Esophagus squamous epithelium (tissue), 5 donors: ENCODE results near the gene SPRED1. TPM values are rescaled to one million over a fixed set of nuclear protein-coding genes. Genes with fewer than 3 reads are reported as not detected.

Experiments used
- DNase-seq: peaks from one replicate; lab custom pipeline; 2025; lab: John Stamatoyannopoulos, UW
- H3K27ac ChIP-seq, 4 donors: fragments of 200-600 bp; sonication (generic); one replicate each; pipeline ENCODE4 v1.5.1; 2016 to 2019; ENCODE audit warnings: mild to moderate bottlenecking in 1 of 4
- H3K27me3 ChIP-seq, 4 donors: fragments of 200-600 bp; sonication (generic); 1 replicate in 3 of 4; 2 replicates in 1 of 4; pipeline versions ENCODE4 v1.5.1 to v1.6.0; 2017 to 2021; ENCODE audit warnings: antibody characterized with exemption in 1 of 4
- H3K36me3 ChIP-seq, 3 donors: fragments of 200-600 bp; sonication (generic); one replicate each; pipeline ENCODE4 v1.5.1; 2016 to 2019
- H3K4me1 ChIP-seq, 3 donors: fragments of 200-600 bp; sonication (generic); one replicate each; pipeline ENCODE4 v1.5.1; 2017 to 2019
- H3K4me3 ChIP-seq, 4 donors: fragments of 200-600 bp; sonication (generic); 1 replicate in 3 of 4; 2 replicates in 1 of 4; pipeline ENCODE4 v1.5.1; 2016 to 2019; ENCODE audit warnings: mild to moderate bottlenecking in 2 of 4, moderate library complexity in 1 of 4
- H3K9me3 ChIP-seq, 3 donors: fragments of 200-600 bp; sonication (generic); one replicate each; pipeline ENCODE4 v1.5.1; 2016 to 2019
- CTCF ChIP-seq, 6 experiments: fragments of 450-650 bp in 4 of 6; fragments of 200-600 bp in 2 of 6; sonication (generic) in 2 of 6; IDR thresholded peaks; one replicate each; pipeline ENCODE4 v1.5.1; 2016 to 2019; ENCODE audit warnings: antibody characterized with exemption in 6 of 6, mild to moderate bottlenecking in 4 of 6, moderate library complexity in 4 of 6
- POLR2A ChIP-seq, 4 donors: fragments of 450-650 bp; IDR thresholded peaks; one replicate each; pipeline ENCODE4 v1.6.1; 2017; ENCODE audit warnings: antibody characterized with exemption in 4 of 4, mild to moderate bottlenecking in 4 of 4, moderate library complexity in 3 of 4
- WGBS, 2 donors: methylation state at CpG; one replicate each; pipeline ENCODE4 v1.1.5; 2018; 5-methylcytosine and 5-hydroxymethylcytosine counted together
- intact Hi-C: fragments of 100-400 bp; cut with DNase I; formaldehyde crosslinking; loops from one replicate; pipeline ENCODE4 v1.15.0; 2022
- total RNA-seq, 4 donors: library from RNA; depleted of rRNA; stranded (reverse); fragments of >200 nt; gene quantifications; one replicate each; pipeline ENCODE4 v1.1.0, GENCODE V29; 2016
- donor health status: DM: yes; HTN: yes; CAD: no.

Gene SPRED1
- total RNA-seq: 10 to 100 TPM in 2 of 4 donors, 1 to 10 TPM in 2; 4.3 to 16.4 (median 9.3) TPM

DNA sequence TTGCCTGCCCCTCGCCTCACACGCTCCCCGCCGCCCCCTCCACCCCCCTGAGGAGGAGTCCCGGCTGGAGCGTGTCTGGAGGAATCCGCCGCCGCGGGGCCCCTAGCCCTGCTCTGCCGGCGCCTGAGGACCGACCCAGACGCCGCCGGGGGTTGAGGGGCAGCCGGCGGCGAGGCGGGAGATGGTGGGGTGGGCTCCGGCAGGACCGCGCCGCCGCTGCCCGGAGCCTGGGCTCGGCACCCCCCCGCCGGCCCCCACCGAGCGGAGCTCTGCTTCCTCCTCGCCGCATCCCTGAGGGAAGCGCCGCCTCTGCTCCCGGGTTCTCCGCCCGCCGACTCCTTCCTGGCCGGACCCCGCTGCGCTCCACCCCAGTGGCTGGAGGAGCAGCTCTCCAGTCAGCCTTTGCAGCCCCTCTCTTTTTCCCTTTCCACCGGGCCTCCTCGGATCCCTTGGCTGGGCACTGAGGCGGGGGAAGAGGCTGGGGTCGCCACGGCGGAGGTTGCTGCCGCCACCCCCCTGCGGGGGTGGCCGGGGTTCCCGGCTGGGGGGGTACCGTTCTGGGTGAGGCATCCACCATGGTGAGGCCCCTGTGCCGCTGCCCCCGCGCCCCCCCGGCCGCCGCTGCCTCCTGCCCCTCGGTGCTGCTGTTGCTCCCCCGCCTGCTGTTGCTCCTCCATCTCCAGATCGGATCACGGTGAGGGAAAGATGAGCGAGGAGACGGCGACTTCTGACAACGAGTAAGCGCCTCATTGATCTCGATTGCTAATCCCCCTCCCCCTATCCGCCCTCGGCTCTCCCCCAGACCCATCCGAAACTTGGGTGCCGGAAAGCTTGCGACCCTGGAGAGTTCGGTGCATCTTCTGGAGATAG is at the start of gene SPRED1:
Gene SPRED1, plus strand, starts transcription at position 356 of the 870 bp plus-strand sequence. Its CDS starts 350 bp downstream, at position 706.
- TF ChIP-seq POLR2A (IDR thresholded peaks at IDR 0.05) (no peak), CTCF (IDR thresholded peaks at IDR 0.05) (no peak)
- H3K36me3 ChIP-seq: no peaks in the 10 kb centered on the region
- WGBS, 2 donors: 1 to 2% methylated on average over 8 to 14 of the region's 75 CpGs
- peaks cover 10 to 54% (median 15%) of the 10 kb centered on the region in 3 donors for H3K4me1 ChIP-seq
- H3K9me3 ChIP-seq: no peaks in the 10 kb centered on the region
- no peaks in the 10 kb centered on the region for H3K27me3 ChIP-seq
- H3K27ac ChIP-seq: peak within 1 kb of the TSS; percentile 98 to 99 (median 98)
- H3K4me3 ChIP-seq: peak within 1 kb of the TSS; percentile 89 to 99 (median 93)
- no peak for DNase-seq
- intact Hi-C loops: no loop called here

DNA sequence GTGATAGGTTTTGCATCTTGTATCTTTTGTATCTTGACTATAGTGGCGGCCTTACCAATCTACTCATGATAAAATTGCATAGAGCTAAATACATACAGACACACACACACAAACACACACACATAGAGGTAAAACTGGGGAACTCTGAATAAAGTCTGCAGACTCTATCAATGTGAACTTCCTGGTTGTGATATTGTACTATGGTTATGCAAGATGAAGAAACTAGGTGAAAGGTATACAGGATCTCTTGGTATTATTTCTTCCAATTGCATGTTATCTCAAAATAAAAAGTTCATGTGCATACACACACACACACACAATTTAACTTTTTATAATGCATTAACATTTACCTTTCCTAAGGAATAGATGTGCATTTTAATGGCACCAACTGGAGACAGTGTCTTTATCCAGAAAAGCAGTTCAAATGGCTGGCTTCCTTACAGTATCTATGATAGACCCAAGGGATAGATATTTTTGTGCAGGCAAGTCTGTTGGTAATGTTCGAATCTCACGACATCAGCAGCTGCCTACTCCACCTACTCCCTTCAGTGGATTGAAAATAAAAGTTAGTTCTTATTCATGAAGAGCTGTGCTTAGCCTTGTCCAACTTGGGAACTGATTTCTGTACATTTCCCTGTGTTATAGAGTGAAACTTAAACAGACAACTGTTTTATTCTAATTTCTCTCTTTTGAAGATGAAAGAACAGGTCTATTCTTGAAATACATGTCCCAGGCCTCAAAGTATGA is 46.9 kb upstream of the SPRED1 start:
- H3K27ac ChIP-seq: no peak overlapping the region
- TF ChIP-seq CTCF (IDR thresholded peaks at IDR 0.05): no peak
- TF ChIP-seq POLR2A (IDR thresholded peaks at IDR 0.05): no peak
- WGBS, 2 donors: 51 to 60% methylated on average over 3 of the region's 3 CpGs
- no peak overlapping the region for H3K4me3 ChIP-seq
- DNase-seq: no peak
- no peaks in the 10 kb centered on the region for H3K36me3 ChIP-seq
- H3K9me3 ChIP-seq: no peaks in the 10 kb centered on the region
- H3K27me3 ChIP-seq: no peaks in the 10 kb centered on the region
- peaks cover 0 to 21% (median 3%) of the 10 kb centered on the region in 3 donors for H3K4me1 ChIP-seq
- intact Hi-C loops: no loop called here

DNA sequence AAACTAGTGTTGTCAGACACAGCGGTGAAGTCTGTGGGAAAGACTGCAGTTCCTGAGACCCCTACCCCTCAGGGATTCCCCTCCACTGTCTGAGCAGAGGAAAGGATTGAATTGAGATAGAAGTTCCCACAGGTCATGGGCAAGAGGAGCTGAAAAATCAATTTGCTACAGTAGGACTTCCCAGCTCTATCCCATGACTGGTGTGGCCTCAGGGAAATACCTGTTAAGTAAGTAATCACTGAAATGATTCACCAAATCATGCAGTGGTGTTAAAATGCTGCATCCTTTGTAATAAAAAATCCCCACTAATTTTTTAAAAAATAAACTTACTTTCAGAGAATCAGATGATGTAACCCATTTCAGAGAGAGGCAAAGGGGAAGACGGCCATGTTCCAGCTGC is 45.0 kb upstream of the SPRED1 start:
- DNase-seq: no peak
- Histone ChIP-seq H3K9me3 (no peaks in the 10 kb centered on the region), H3K27ac (peak overlapping the region in 1 of 4 donors; percentile 2), H3K4me3 (no peak overlapping the region), H3K4me1 (peaks cover 0 to 21% (median 3%) of the 10 kb centered on the region in 3 donors), H3K27me3 (no peaks in the 10 kb centered on the region), H3K36me3 (no peaks in the 10 kb centered on the region)
- WGBS, 2 donors: 59 to 60% methylated on average over 2 of the region's 2 CpGs
- intact Hi-C loops: no loop called here
- no peak for TF ChIP-seq POLR2A (IDR thresholded peaks at IDR 0.05)
- TF ChIP-seq CTCF (IDR thresholded peaks at IDR 0.05): no peak

- Histone ChIP-seq H3K4me3 (no peak overlapping the region), H3K27ac (no peak overlapping the region), H3K36me3 (no peaks in the 10 kb centered on the region), H3K27me3 (no peaks in the 10 kb centered on the region), H3K4me1 (peaks cover 0 to 21% (median 3%) of the 10 kb centered on the region in 3 donors), H3K9me3 (no peaks in the 10 kb centered on the region)
- TF ChIP-seq CTCF (IDR thresholded peaks at IDR 0.05) (no peak), POLR2A (IDR thresholded peaks at IDR 0.05) (no peak)
- intact Hi-C loops: no loop called here
- DNase-seq: no peak
- WGBS, 2 donors: 56 to 100% methylated on average over 1 of the region's 1 CpG
Measured at GRCh38 chr15:38208206-38208605, 44.4 kb upstream of the SPRED1 start.

GRCh38 chr15:38208779-38209178 is 43.9 kb upstream of the SPRED1 start:
- Histone ChIP-seq H3K4me1 (peaks cover 0 to 21% (median 3%) of the 10 kb centered on the region in 3 donors), H3K27ac (no peak overlapping the region), H3K4me3 (no peak overlapping the region), H3K36me3 (no peaks in the 10 kb centered on the region), H3K9me3 (no peaks in the 10 kb centered on the region), H3K27me3 (no peaks in the 10 kb centered on the region)
- WGBS, 2 donors: 92 to 94% methylated on average over 2 of the region's 2 CpGs
- DNase-seq: no peak
- intact Hi-C loops: no loop called here
- no peak for TF ChIP-seq CTCF (IDR thresholded peaks at IDR 0.05)
- TF ChIP-seq POLR2A (IDR thresholded peaks at IDR 0.05): no peak
